BLaER1 (cell line): ENCODE results near the gene KIT.

Source experiments
- H3K27ac ChIP-seq: shearing (Covaris generic); formaldehyde crosslinking; 2 replicates; pipeline ENCODE4 v1.8.1; 2022
- H3K27me3 ChIP-seq: shearing (Covaris generic); formaldehyde crosslinking; 2 replicates; pipeline ENCODE4 v1.8.1; 2022
- H3K36me3 ChIP-seq: shearing (Covaris generic); formaldehyde crosslinking; 2 replicates; pipeline ENCODE4 v1.8.1; 2022
- H3K4me1 ChIP-seq: shearing (Covaris generic); formaldehyde crosslinking; 2 replicates; pipeline ENCODE4 v1.8.1; 2022
- H3K4me2 ChIP-seq: shearing (Covaris generic); formaldehyde crosslinking; 2 replicates; pipeline ENCODE4 v1.8.1; 2022
- H3K4me3 ChIP-seq: shearing (Covaris generic); formaldehyde crosslinking; 2 replicates; pipeline ENCODE4 v1.8.1; 2022
- H3K9ac ChIP-seq: shearing (Covaris generic); formaldehyde crosslinking; 2 replicates; pipeline ENCODE4 v1.8.1; 2022
- H3K9me3 ChIP-seq: shearing (Covaris generic); formaldehyde crosslinking; 2 replicates; pipeline ENCODE4 v1.8.1; 2022
- H4K20me1 ChIP-seq: shearing (Covaris generic); formaldehyde crosslinking; 2 replicates; pipeline ENCODE4 v1.8.1; 2022
- Cebpa-rat ChIP-seq: shearing (Covaris generic); IDR thresholded peaks from 2 replicates; pipeline ENCODE4 v1.8.1; 2022

Gene KIT

DNA sequence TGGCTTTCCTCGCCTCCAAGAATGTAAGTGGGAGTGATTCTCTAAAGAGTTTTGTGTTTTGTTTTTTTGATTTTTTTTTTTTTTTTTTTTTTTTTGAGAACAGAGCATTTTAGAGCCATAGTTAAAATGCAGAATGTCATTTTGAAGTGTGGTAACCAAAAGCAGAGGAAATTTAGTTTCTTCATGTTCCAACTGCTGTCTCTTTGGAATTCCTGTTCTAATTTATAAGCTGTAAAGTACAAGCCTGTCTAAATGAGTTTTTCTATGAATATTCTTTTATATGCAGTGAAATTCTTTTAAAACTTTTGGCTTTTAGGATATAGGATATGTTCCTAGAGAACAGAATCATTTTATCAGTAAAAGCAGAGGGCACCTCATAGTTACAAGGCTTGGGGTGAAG is 74.2 kb downstream of the KIT start:
- Histone ChIP-seq H3K4me2 (no peak overlapping the region), H3K9me3 (no peaks in the 10 kb centered on the region), H3K27ac (no peak overlapping the region), H3K27me3 (no peaks in the 10 kb centered on the region), H3K36me3 (peaks cover 18% of the 10 kb centered on the region), H4K20me1 (no peaks in the 10 kb centered on the region), H3K4me1 (no peaks in the 10 kb centered on the region), H3K9ac (no peak overlapping the region), H3K4me3 (no peak overlapping the region)
- no peak for TF ChIP-seq Cebpa-rat

DNA sequence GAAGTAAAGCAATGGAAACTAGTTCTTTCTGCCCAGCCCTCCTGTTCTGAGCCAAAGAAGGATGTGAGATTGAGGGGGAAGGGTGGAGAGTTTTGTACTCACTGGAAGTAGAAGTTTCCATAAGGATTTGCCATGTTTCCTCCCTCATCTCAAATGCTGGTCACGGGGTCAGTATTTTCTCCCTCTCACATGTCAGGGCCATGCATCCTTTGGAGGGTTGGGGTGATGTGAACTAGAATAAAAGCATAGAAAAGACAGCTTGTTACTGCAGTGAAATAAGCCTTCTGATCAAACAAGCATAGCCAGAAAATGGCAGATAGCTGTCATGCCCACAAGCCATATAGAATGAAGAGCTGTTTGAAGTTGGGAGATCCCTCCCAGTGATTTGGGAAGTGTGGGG is 79.7 kb downstream of the KIT start:
- Histone ChIP-seq H3K9me3 (no peaks in the 10 kb centered on the region), H3K9ac (no peak overlapping the region), H3K4me3 (no peak overlapping the region), H3K27me3 (no peaks in the 10 kb centered on the region), H4K20me1 (no peaks in the 10 kb centered on the region), H3K4me2 (no peak overlapping the region), H3K4me1 (no peaks in the 10 kb centered on the region), H3K36me3 (peaks cover 13% of the 10 kb centered on the region; the same call in 1 of the 2 replicates), H3K27ac (no peak overlapping the region)
- TF ChIP-seq Cebpa-rat: no peak

DNA sequence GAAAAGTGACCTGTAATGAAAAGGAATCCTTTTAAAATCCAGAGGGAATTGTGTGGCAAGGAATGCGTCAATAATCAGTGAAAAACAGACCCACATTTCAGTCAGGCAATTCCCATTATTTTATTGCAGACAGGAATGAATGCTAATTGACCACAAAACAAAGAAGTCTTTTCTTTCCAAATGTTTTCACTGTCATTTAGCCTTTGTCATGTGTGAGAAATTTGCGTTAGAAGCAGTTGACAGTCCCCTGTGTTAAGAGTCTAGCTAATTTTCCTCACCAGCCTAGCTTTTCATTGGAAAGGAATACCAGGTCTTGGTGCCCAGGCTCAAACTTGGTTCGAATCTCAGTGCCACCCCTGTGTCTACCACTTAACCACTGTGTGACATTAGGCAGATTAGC is 83.4 kb downstream of the KIT start:
- Histone ChIP-seq H3K27me3 (no peaks in the 10 kb centered on the region), H3K4me3 (no peak overlapping the region), H3K36me3 (peaks cover 13% of the 10 kb centered on the region; the same call in 1 of the 2 replicates), H3K9me3 (no peaks in the 10 kb centered on the region), H3K27ac (no peak overlapping the region), H4K20me1 (no peaks in the 10 kb centered on the region), H3K9ac (no peak overlapping the region), H3K4me2 (no peak overlapping the region), H3K4me1 (peaks cover 11% of the 10 kb centered on the region)
- TF ChIP-seq Cebpa-rat: no peak

DNA sequence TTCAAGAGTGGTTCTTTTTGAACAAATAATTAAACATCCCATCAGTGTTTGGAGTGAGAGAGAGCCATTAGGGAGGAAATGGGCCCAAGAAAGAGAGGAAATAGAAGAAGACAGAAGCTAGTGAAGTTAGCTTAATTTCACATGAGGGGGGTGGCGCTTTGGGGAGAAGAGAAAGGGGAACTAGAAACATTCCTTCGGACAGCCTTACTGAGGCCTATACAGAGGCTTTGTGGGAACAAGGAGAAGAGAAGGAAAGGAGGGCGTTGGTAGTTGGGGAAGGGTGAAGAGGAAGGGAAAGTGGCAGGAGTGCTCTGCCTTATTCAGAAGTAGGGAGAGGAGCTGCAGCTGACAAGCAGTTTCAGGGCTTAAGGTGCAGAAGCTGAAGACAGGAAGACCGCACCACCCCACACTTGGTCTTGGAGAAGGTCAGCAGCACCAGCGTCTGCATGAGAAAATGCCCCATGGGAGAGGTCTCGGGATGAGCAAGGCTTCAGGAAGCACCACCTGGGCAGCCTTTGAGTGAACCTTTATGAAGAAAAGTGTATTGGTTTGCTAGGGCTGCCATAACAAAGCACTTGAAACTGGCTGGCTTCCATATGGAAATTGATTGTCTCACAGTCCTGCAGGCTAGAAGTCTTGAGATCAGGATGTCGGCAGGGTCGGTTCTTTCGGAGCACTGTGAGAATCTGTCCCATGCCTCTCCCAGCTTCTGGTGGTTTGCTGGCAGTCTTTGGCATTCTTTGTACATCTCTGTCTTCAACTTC is 85.1 kb downstream of the KIT start:
- peaks cover 9% of the 10 kb centered on the region for H3K9me3 ChIP-seq
- H3K27ac ChIP-seq: no peak overlapping the region
- H3K4me1 ChIP-seq: peaks cover 20% of the 10 kb centered on the region
- H3K9ac ChIP-seq: no peak overlapping the region
- H3K4me3 ChIP-seq: no peak overlapping the region
- H3K4me2 ChIP-seq: no peak overlapping the region
- H3K36me3 ChIP-seq: peaks cover 9% of the 10 kb centered on the region; the same call in 1 of the 2 replicates
- no peaks in the 10 kb centered on the region for H3K27me3 ChIP-seq
- H4K20me1 ChIP-seq: no peaks in the 10 kb centered on the region
- TF ChIP-seq Cebpa-rat: no peak

DNA sequence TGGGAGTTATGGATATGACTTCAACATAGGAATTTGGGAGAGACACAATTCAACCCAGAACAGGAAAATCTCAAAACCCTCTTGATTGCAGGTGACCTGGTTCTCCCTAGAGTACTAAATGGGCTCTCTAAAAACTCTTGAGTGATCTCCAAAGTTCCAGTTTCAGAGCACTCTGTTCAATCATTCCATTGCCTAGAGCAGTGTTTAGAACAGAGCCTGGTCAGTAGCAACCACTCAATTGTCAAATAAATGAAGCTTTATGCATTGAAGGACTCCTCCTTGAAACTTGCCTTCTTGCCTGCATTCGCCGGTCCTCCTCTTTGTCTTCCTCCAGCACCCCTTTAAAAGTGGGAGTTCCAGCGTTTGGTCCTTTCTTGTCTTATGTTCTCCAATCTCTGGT is 85.8 kb downstream of the KIT start:
- Histone ChIP-seq H3K4me2 (no peak overlapping the region), H3K9ac (no peak overlapping the region), H3K27ac (no peak overlapping the region), H3K4me3 (no peak overlapping the region), H3K9me3 (peaks cover 13% of the 10 kb centered on the region), H3K36me3 (peaks cover 4% of the 10 kb centered on the region; the same call in 1 of the 2 replicates), H3K27me3 (no peaks in the 10 kb centered on the region), H4K20me1 (no peaks in the 10 kb centered on the region), H3K4me1 (peaks cover 20% of the 10 kb centered on the region)
- TF ChIP-seq Cebpa-rat: no peak

DNA sequence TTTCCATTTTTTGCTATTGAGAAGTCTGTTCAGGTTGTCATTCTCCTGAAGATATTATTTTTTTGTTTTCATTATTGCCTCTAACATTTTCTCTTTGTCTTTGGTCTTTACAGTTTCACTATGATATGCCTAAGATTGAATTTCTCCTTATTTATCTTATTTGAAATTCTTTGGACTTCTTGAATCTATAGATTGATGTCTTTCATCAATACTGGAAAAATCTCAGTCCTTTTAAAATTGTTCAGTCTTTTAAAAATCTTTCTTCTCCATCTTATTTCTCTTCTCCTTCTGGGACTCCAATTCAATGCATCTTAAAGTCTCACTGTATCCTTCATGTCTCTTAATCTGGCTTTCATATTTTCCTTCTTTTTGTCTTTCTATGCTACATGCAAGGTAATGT is 86.7 kb downstream of the KIT start:
- Histone ChIP-seq H3K4me3 (no peak overlapping the region), H3K27me3 (no peaks in the 10 kb centered on the region), H4K20me1 (no peaks in the 10 kb centered on the region), H3K36me3 (no peaks in the 10 kb centered on the region), H3K4me1 (peaks cover 20% of the 10 kb centered on the region), H3K27ac (no peak overlapping the region), H3K4me2 (no peak overlapping the region), H3K9me3 (peaks cover 13% of the 10 kb centered on the region), H3K9ac (no peak overlapping the region)
- TF ChIP-seq Cebpa-rat: no peak

DNA sequence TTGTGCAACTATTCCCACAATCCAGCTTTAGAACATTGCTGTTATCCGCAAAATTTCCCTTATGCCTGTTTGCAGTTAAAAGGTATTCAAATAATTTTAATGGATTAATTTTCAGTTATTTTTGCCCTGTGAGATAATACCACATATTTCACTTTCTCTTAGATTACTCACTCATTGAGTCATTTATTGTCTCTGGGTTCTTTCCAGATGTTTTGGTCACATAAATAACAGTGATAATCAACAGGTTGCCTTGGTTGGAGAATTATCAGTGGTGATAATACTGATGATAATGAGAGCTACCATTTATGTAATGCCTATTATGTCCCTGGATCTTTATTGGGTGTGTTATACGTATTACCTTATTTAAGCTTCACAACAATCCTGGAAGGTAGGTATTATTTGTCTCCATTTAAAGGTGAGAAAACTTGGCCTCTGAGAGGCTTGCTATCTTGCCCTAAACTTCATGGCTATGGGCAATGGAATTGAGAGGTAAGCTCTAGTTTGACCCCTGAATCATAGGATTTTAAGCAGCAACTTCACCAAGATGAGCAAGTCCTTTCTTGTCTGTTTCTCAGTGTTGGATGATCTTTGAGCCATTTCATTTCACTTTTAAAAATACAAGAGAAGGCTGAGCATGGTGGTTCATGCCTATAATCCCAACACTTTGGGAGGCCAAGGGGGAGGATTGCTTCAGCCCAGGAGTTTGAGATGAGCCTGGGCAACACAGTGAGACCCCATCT is 87.4 kb downstream of the KIT start:
- H3K36me3 ChIP-seq: no peaks in the 10 kb centered on the region
- H3K4me1 ChIP-seq: peaks cover 20% of the 10 kb centered on the region
- TF ChIP-seq Cebpa-rat: no peak
- H3K9me3 ChIP-seq: peaks cover 13% of the 10 kb centered on the region
- H3K4me3 ChIP-seq: no peak overlapping the region
- peak overlapping the region; percentile 29 for H3K4me2 ChIP-seq
- no peaks in the 10 kb centered on the region for H3K27me3 ChIP-seq
- H3K9ac ChIP-seq: no peak overlapping the region
- no peaks in the 10 kb centered on the region for H4K20me1 ChIP-seq
- no peak overlapping the region for H3K27ac ChIP-seq

DNA sequence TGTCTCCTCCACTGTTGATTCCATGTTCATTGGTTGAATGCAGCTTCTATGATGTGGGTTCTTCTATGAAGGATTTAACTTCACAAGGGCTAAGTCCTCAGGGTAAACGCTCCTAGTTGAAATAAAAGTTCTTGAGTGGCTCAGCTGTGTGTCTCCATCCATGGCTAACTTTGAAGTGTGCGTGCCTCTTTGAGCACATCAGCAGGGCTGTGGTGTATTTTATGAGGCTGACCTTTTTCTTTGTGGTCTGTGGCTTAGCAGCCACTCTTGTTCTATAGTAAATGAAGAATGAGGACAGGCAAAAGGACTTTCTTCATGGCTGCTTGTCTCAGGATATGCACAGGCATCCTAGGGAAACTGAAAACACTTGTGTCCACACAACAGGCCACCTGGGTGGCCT is 88.5 kb downstream of the KIT start:
- H3K9me3 ChIP-seq: peaks cover 13% of the 10 kb centered on the region
- H3K4me2 ChIP-seq: peak overlapping the region; percentile 29
- no peak overlapping the region for H3K9ac ChIP-seq
- no peaks in the 10 kb centered on the region for H3K27me3 ChIP-seq
- no peak overlapping the region for H3K27ac ChIP-seq
- TF ChIP-seq Cebpa-rat: no peak
- H3K4me3 ChIP-seq: no peak overlapping the region
- no peaks in the 10 kb centered on the region for H4K20me1 ChIP-seq
- H3K36me3 ChIP-seq: no peaks in the 10 kb centered on the region
- H3K4me1 ChIP-seq: peaks cover 20% of the 10 kb centered on the region

DNA sequence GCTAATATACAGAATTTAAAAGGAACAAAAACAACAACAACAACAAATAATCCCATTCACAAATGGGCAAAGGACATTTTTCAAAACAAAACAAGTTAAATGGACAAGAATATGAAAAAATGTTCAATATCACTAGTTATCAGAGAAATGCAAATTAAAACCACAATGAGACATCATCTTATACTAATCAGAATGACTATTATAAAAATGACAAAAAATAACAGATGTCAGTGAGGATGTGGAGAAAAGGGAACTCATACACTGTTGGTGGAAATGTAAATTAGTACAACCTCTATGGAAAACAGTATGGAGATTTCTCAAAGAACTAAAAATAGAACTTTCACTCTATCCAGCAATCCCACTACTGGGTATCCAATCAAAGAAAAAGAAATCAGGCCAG is 92.6 kb downstream of the KIT start:
- Histone ChIP-seq H3K9me3 (peaks cover 13% of the 10 kb centered on the region), H3K4me1 (peaks cover 19% of the 10 kb centered on the region), H4K20me1 (no peaks in the 10 kb centered on the region), H3K27me3 (no peaks in the 10 kb centered on the region), H3K4me3 (no peak overlapping the region), H3K27ac (no peak overlapping the region), H3K4me2 (no peak overlapping the region), H3K9ac (no peak overlapping the region), H3K36me3 (no peaks in the 10 kb centered on the region)
- no peak for TF ChIP-seq Cebpa-rat

DNA sequence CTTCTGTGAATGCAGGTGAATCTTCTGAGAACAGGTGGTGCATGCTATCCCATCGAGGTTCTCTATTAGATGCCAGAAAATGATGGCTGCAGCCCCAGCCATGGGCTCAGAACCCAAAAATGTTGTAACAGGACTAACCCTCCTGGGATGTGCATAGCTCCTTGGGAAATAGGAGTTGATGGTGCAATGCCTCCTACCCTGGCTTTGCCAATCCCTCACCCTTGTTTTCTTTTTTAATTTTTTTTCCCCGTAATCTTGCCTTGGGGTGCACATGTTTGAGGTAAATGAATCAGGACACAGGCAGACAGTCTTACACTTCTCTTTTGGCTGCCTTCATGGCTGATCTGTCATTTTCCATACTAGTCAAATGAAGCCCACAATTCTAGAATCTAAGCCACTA is 96.6 kb downstream of the KIT start:
- no peak overlapping the region for H3K4me2 ChIP-seq
- no peak overlapping the region for H3K9ac ChIP-seq
- H3K9me3 ChIP-seq: peaks cover 14% of the 10 kb centered on the region; the same call in 1 of the 2 replicates
- H3K36me3 ChIP-seq: no peaks in the 10 kb centered on the region
- no peak overlapping the region for H3K27ac ChIP-seq
- H3K4me3 ChIP-seq: no peak overlapping the region
- no peak for TF ChIP-seq Cebpa-rat
- peaks cover 10% of the 10 kb centered on the region for H3K4me1 ChIP-seq
- no peaks in the 10 kb centered on the region for H4K20me1 ChIP-seq
- H3K27me3 ChIP-seq: no peaks in the 10 kb centered on the region
